ENCODE results near the gene CDH8. TPM values are rescaled to one million over a fixed set of nuclear protein-coding genes. Genes with fewer than 3 reads are reported as not detected.

CDH8 gene
- total RNA-seq, 1 experiment from 2014 or later, result 2.5 TPM

DNA sequence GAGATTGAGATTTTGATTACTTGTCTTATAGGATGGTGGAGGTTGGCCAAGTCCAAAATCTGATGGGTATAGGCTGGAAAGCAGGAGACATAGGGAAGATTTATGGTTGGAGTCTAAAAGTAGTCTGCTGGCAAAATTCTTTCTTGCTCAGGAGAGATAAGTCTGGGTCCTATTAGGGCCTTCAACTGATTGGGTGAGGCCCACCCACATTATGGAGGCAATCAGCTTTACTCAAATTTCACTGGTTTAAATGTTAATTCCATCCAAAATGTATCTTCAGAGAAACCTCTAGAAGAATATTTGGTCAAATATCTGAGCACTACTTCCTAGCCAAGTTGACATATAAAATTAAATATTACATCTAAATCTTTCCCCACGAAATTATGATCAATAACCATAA, 31.7 kb upstream of the CDH8 start (continued):
- TF ChIP-seq, protein P1, sequence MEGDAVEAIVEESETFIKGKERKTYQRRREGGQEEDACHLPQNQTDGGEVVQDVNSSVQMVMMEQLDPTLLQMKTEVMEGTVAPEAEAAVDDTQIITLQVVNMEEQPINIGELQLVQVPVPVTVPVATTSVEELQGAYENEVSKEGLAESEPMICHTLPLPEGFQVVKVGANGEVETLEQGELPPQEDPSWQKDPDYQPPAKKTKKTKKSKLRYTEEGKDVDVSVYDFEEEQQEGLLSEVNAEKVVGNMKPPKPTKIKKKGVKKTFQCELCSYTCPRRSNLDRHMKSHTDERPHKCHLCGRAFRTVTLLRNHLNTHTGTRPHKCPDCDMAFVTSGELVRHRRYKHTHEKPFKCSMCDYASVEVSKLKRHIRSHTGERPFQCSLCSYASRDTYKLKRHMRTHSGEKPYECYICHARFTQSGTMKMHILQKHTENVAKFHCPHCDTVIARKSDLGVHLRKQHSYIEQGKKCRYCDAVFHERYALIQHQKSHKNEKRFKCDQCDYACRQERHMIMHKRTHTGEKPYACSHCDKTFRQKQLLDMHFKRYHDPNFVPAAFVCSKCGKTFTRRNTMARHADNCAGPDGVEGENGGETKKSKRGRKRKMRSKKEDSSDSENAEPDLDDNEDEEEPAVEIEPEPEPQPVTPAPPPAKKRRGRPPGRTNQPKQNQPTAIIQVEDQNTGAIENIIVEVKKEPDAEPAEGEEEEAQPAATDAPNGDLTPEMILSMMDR (IDR thresholded peaks at IDR 0.05 in 2 of 3, conservative IDR thresholded peaks at IDR 0.05 in 1 of 3; ENCODE audit: borderline replicate concordance in 1 of 3, insufficient read depth in 1 of 3, low read depth in 2 of 3, low read length in 2 of 3), result no peak

DNA sequence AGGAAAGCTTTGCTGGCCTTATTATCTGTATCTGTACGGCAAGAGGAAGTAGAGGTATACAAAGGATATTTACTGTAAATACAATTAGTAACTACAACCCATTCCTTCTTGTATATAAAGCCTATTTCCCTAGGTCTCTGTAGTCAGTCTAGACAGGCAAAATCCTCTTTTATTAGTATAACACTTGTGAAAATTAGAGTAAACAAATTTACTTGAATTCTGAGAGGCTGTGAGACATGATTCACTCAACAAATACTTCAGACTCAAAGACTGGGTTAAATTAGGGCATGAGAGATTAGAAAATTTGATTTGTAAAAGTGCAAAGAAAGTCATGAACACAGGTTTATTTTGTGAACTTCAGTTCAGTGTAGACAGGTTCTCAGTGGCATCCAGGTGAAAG, 30.9 kb upstream of the CDH8 start:
- H3K4me1 ChIP-seq (ENCODE audit: control insufficient read depth in 1 of 2, insufficient read depth in 2 of 2, low read length in 2 of 2), result no peaks in the 10 kb centered on the region
- H3K27me3 ChIP-seq (ENCODE audit: insufficient read depth, low read length), result no peaks in the 10 kb centered on the region
- DNase-seq (ENCODE audit: low read depth, low spot score) (no peak), ATAC-seq (no peak)
- no peaks in the 10 kb centered on the region for H3K79me2 ChIP-seq (ENCODE audit: insufficient read depth, low read length)
- ChIA-PET RAD21 (ENCODE audit: low non-redundant PET in 1 of 2, low total read pairs in 2 of 2, uncharacterized antibody in 2 of 2, unreplicated experiment in 2 of 2) (no interaction called here), POLR2A (no interaction called here), CTCF (no interaction called here)
- no peak overlapping the region for H2AFZ ChIP-seq (ENCODE audit: low read depth, low read length, poor library complexity, severe bottlenecking)
- H3K9ac ChIP-seq (ENCODE audit: low read length), result no peak overlapping the region
- H3K27ac ChIP-seq (ENCODE audit: low read depth, low read length), result no peak overlapping the region
- intact Hi-C loops (cut with micrococcal nuclease), result no loop called here
- no TSS peak for BruUV-seq (replicated peaks)
- H3K9me2 ChIP-seq (ENCODE audit: insufficient read depth), result no peaks in the 10 kb centered on the region
- H3K4me2 ChIP-seq (ENCODE audit: low read length), result no peak overlapping the region
- TF ChIP-seq RAD21 (IDR thresholded peaks at IDR 0.05; ENCODE audit: low read depth) (no peak), SIN3A (IDR thresholded peaks at IDR 0.05; ENCODE audit: low read depth) (no peak), SRF (IDR thresholded peaks at IDR 0.05; ENCODE audit: low read depth) (no peak), CBX3 (IDR thresholded peaks at IDR 0.05; ENCODE audit: low read depth) (no peak), POLR2AphosphoS5 (IDR thresholded peaks at IDR 0.05; ENCODE audit: low read depth, low read length) (no peak)
- H4K20me1 ChIP-seq (ENCODE audit: insufficient read depth), result no peaks in the 10 kb centered on the region
- H3K9me3 ChIP-seq (ENCODE audit: control insufficient read depth in 1 of 2, insufficient read depth in 1 of 2, low read depth in 1 of 2, low read length in 2 of 2), result peaks cover 3 to 10% of the 10 kb centered on the region in 2 experiments; a peak in 3 of 4 replicates
- H3K4me3 ChIP-seq (replicated peaks in 1 of 2; ENCODE audit: low read depth in 1 of 2, low read length in 2 of 2), result no peak overlapping the region
- H3K36me3 ChIP-seq (ENCODE audit: control insufficient read depth in 1 of 2, insufficient read depth in 2 of 2, low read length in 2 of 2), result no peaks in the 10 kb centered on the region

DNA sequence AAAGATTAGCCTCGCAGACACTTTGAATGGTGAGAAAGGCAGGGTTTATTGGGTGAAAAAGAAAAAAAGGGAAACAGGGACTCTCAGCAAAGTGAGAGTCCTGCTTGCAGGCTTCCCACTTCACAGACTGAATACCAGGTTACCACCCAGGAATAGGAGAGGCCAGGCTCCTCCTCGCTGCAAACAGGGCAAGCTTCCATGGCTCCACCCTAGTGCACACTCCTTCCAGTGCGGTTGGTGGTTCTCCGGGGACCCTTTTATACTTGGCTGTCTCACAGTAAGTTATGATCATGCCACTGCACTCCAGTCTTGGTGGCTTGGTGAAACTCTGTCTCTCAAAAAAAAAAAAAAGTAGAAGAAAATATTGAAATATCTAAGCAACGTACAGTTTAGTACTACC, 30.5 kb upstream of the CDH8 start:
- no peaks in the 10 kb centered on the region for H3K36me3 ChIP-seq (ENCODE audit: control insufficient read depth in 1 of 2, insufficient read depth in 2 of 2, low read length in 2 of 2)
- RAD21 ChIA-PET (ENCODE audit: low non-redundant PET in 1 of 2, low total read pairs in 2 of 2, uncharacterized antibody in 2 of 2, unreplicated experiment in 2 of 2), result no interaction called here
- BruUV-seq (replicated peaks), result no TSS peak

More for the DNA sequence above, 30.5 kb upstream of the CDH8 start:
- ATAC-seq (no peak), DNase-seq (ENCODE audit: low read depth, low spot score) (no peak)
- peaks cover 3 to 12% of the 10 kb centered on the region in 2 experiments; a peak in 3 of 4 replicates for H3K9me3 ChIP-seq (ENCODE audit: control insufficient read depth in 1 of 2, insufficient read depth in 1 of 2, low read depth in 1 of 2, low read length in 2 of 2)
- H3K27me3 ChIP-seq (ENCODE audit: insufficient read depth, low read length), result no peaks in the 10 kb centered on the region
- no peaks in the 10 kb centered on the region for H3K79me2 ChIP-seq (ENCODE audit: insufficient read depth, low read length)
- no peaks in the 10 kb centered on the region for H3K4me1 ChIP-seq (ENCODE audit: control insufficient read depth in 1 of 2, insufficient read depth in 2 of 2, low read length in 2 of 2)
- CTCF ChIA-PET, result no interaction called here
- H2AFZ ChIP-seq (ENCODE audit: low read depth, low read length, poor library complexity, severe bottlenecking), result no peak overlapping the region
- H3K27ac ChIP-seq (ENCODE audit: low read depth, low read length), result no peak overlapping the region
- H3K4me2 ChIP-seq (ENCODE audit: low read length), result no peak overlapping the region
- intact Hi-C loops (cut with micrococcal nuclease), result no loop called here
- H3K9ac ChIP-seq (ENCODE audit: low read length), result no peak overlapping the region
- POLR2A ChIA-PET, result no interaction called here
- no peaks in the 10 kb centered on the region for H4K20me1 ChIP-seq (ENCODE audit: insufficient read depth)
- H3K9me2 ChIP-seq (ENCODE audit: insufficient read depth), result no peaks in the 10 kb centered on the region
- TF ChIP-seq EZH2 (IDR thresholded peaks at IDR 0.05) (no peak), CEBPB (IDR thresholded peaks at IDR 0.05; ENCODE audit: low read depth) (no peak), SIN3A (IDR thresholded peaks at IDR 0.05; ENCODE audit: low read depth) (no peak), CBX3 (IDR thresholded peaks at IDR 0.05; ENCODE audit: low read depth) (no peak), FOSL1 (IDR thresholded peaks at IDR 0.05; ENCODE audit: low read depth) (no peak)
- no peak overlapping the region for H3K4me3 ChIP-seq (replicated peaks in 1 of 2; ENCODE audit: low read depth in 1 of 2, low read length in 2 of 2)
